ENCODE measurements around the gene PFDN2.
"Not testable (repeated sequence)": the region's sequence is repeated elsewhere in the genome, so short reads cannot be mapped to it uniquely, and the experiment has no call there.

The PFDN2 gene

GRCh38 chr1:161080441-161081405, 37.1 kb downstream of the PFDN2 start:
- DNase-seq (ENCODE audit: low spot score): no peak

- DNase-seq (ENCODE audit: low spot score): no peak
Measured at GRCh38 chr1:161079436-161080110, 38.3 kb downstream of the PFDN2 start.

- DNase-seq (ENCODE audit: low spot score): no peak
Measured at GRCh38 chr1:161077426-161077825, 40.4 kb downstream of the PFDN2 start.

GRCh38 chr1:161076410-161076809, 41.4 kb downstream of the PFDN2 start:
- DNase-seq (ENCODE audit: low spot score): no peak

- no peak for DNase-seq (ENCODE audit: low spot score)
Measured at GRCh38 chr1:161074676-161075368, 43.0 kb downstream of the PFDN2 start.

GRCh38 chr1:161073474-161074121, 44.2 kb downstream of the PFDN2 start:
- no peak for DNase-seq (ENCODE audit: low spot score)

- no peak for DNase-seq (ENCODE audit: low spot score)
Measured at GRCh38 chr1:161072751-161073449, 44.9 kb downstream of the PFDN2 start.

- peak; percentile 82 for DNase-seq (ENCODE audit: low spot score)
Measured at GRCh38 chr1:161071886-161072371, 45.9 kb downstream of the PFDN2 start.

- no peak for DNase-seq (ENCODE audit: low spot score)
Measured at GRCh38 chr1:161070761-161071160, 47.1 kb downstream of the PFDN2 start.

GRCh38 chr1:161069731-161070270, 48.0 kb downstream of the PFDN2 start, which contains the start of gene ARHGAP30:
Gene ARHGAP30, minus strand, starts transcription at chr1:161069891. Its CDS starts 267 bp downstream, at chr1:161069624.
- DNase-seq (ENCODE audit: low spot score): no peak

- DNase-seq (ENCODE audit: low spot score): no peak
Measured at GRCh38 chr1:161069241-161069640, 48.6 kb downstream of the PFDN2 start.

GRCh38 chr1:161068306-161069234, 49.3 kb downstream of the PFDN2 start:
- peak; percentile 53 for DNase-seq (ENCODE audit: low spot score)

GRCh38 chr1:161066694-161067093, 51.1 kb downstream of the PFDN2 start:
- DNase-seq (ENCODE audit: low spot score): no peak

GRCh38 chr1:161065681-161066080, 52.2 kb downstream of the PFDN2 start:
- DNase-seq (ENCODE audit: low spot score): not testable (repeated sequence)

- DNase-seq (ENCODE audit: low spot score): not testable (repeated sequence)
Measured at GRCh38 chr1:161063936-161064335, 53.9 kb downstream of the PFDN2 start.

- no peak for DNase-seq (ENCODE audit: low spot score)
Measured at GRCh38 chr1:161061419-161061818, 56.4 kb downstream of the PFDN2 start.

GRCh38 chr1:161059293-161059692, 58.5 kb downstream of the PFDN2 start:
- DNase-seq (ENCODE audit: low spot score): no peak

GRCh38 chr1:161054805-161055204, 63.0 kb downstream of the PFDN2 start:
- no peak for DNase-seq (ENCODE audit: low spot score)

GRCh38 chr1:161054232-161054631, 63.6 kb downstream of the PFDN2 start:
- no peak for DNase-seq (ENCODE audit: low spot score)

GRCh38 chr1:161052899-161053298, 64.9 kb downstream of the PFDN2 start:
- DNase-seq (ENCODE audit: low spot score): no peak

Measured in iPS-NIHi11 (cell line).